HEK293 (cell line): ENCODE measurements around the gene INPP5A.

Experiments used
- ATF2 ChIP-seq: fragments of 450-650 bp; formaldehyde crosslinking; IDR thresholded peaks from 2 replicates; pipeline ENCODE4 v1.5.1; 2016; ENCODE audit warnings: missing biosample characterization, missing genetic modification characterization, low read depth
- HOXC10 ChIP-seq: sonication (generic); formaldehyde crosslinking; IDR thresholded peaks from 2 replicates; pipeline ENCODE4 v1.8.1; 2023; ENCODE audit warnings: mild to moderate bottlenecking, missing genetic modification reagents
- INSM2 ChIP-seq: fragments of 450-650 bp; formaldehyde crosslinking; IDR thresholded peaks from 2 replicates; pipeline ENCODE4 v1.5.1; 2016; ENCODE audit warnings: missing biosample characterization, missing genetic modification characterization
- KLF7 ChIP-seq: fragments of 450-650 bp; formaldehyde crosslinking; IDR thresholded peaks from 2 replicates; pipeline ENCODE4 v1.5.1; 2016; ENCODE audit warnings: missing biosample characterization, missing genetic modification characterization, borderline replicate concordance
- KLF8 ChIP-seq: fragments of 450-650 bp; formaldehyde crosslinking; IDR thresholded peaks from 2 replicates; pipeline ENCODE4 v1.5.1; 2016; ENCODE audit warnings: missing biosample characterization, missing genetic modification characterization
- MZF1 ChIP-seq: fragments of 450-650 bp; formaldehyde crosslinking; IDR thresholded peaks from 2 replicates; pipeline ENCODE4 v1.5.1; 2017; ENCODE audit warnings: missing biosample characterization, missing genetic modification characterization, borderline replicate concordance
- OVOL3 ChIP-seq: fragments of 450-650 bp; formaldehyde crosslinking; IDR thresholded peaks from 2 replicates; pipeline ENCODE4 v1.5.1; 2016; ENCODE audit warnings: missing biosample characterization, missing genetic modification characterization
- PRDM1 ChIP-seq: fragments of 450-650 bp; formaldehyde crosslinking; IDR thresholded peaks from 2 replicates; pipeline ENCODE4; 2016; ENCODE audit warnings: missing biosample characterization, missing genetic modification characterization
- SETDB1 ChIP-seq: IDR thresholded peaks from one replicate; pipeline ENCODE4 v1.6.1; 2017; ENCODE audit warnings: mild to moderate bottlenecking, low read length, moderate library complexity, mixed read lengths; ENCODE audit not compliant: insufficient read length
- ZEB2 ChIP-seq: fragments of 450-650 bp; formaldehyde crosslinking; IDR thresholded peaks from 2 replicates; pipeline ENCODE4 v1.5.1; 2016; ENCODE audit warnings: missing biosample characterization, missing genetic modification characterization
- ZNF174 ChIP-seq: fragments of 450-650 bp; formaldehyde crosslinking; IDR thresholded peaks from 2 replicates; pipeline ENCODE4 v1.5.0; 2017; ENCODE audit warnings: missing biosample characterization, mild to moderate bottlenecking, missing genetic modification characterization
- ZNF239 ChIP-seq: fragments of 450-650 bp; formaldehyde crosslinking; IDR thresholded peaks from 2 replicates; pipeline ENCODE4 v1.5.1; 2016; ENCODE audit warnings: missing biosample characterization, missing genetic modification characterization
- ZNF274 ChIP-seq, 2 experiments: fragments of 200-500 bp in 1 of 2; fragments of 450-650 bp in 1 of 2; sonication (Bioruptor generic) in 1 of 2; formaldehyde crosslinking in 1 of 2; IDR thresholded peaks; 2 replicates each; pipeline versions ENCODE4 v1.5.1 to v1.6.1; 2014 to 2016; ENCODE audit warnings: borderline replicate concordance in 1 of 2, inconsistent platforms in 1 of 2, low read length in 1 of 2, missing biosample characterization in 1 of 2, missing genetic modification characterization in 1 of 2
- ZNF449 ChIP-seq: fragments of 450-650 bp; formaldehyde crosslinking; IDR thresholded peaks from 2 replicates; pipeline ENCODE4 v1.5.1; 2017; ENCODE audit warnings: missing biosample characterization, mild to moderate bottlenecking, missing genetic modification characterization, moderate library complexity
- ZNF501 ChIP-seq: fragments of 450-650 bp; formaldehyde crosslinking; IDR thresholded peaks from 2 replicates; pipeline ENCODE4 v1.5.1; 2016; ENCODE audit warnings: missing biosample characterization, missing genetic modification characterization
- ZNF529 ChIP-seq: fragments of 450-650 bp; formaldehyde crosslinking; IDR thresholded peaks from 2 replicates; pipeline ENCODE4 v1.5.1; 2017; ENCODE audit warnings: missing genetic modification characterization, missing biosample characterization; ENCODE audit not compliant: insufficient replicate concordance
- ZNF555 ChIP-seq: fragments of 450-650 bp; formaldehyde crosslinking; conservative IDR thresholded peaks from 2 replicates; pipeline ENCODE4 v1.5.1; 2017; ENCODE audit warnings: missing biosample characterization, mild to moderate bottlenecking, missing genetic modification characterization, inconsistent platforms
- ZNF623 ChIP-seq: fragments of 450-650 bp; formaldehyde crosslinking; IDR thresholded peaks from 2 replicates; pipeline ENCODE4 v1.5.1; 2016; ENCODE audit warnings: missing biosample characterization, missing genetic modification characterization
- ZNF645 ChIP-seq: fragments of 450-650 bp; formaldehyde crosslinking; IDR thresholded peaks from 2 replicates; pipeline ENCODE4; 2016; ENCODE audit warnings: missing biosample characterization, missing genetic modification characterization
- ZNF654 ChIP-seq: fragments of 450-650 bp; formaldehyde crosslinking; IDR thresholded peaks from 2 replicates; pipeline ENCODE4 v1.5.1; 2016; ENCODE audit warnings: low read depth, missing biosample characterization, missing genetic modification characterization
- ZNF660 ChIP-seq: fragments of 450-650 bp; IDR thresholded peaks from 2 replicates; pipeline ENCODE4 v1.5.1; 2018; ENCODE audit warnings: missing biosample characterization, mild to moderate bottlenecking, missing genetic modification characterization
- ZNF76 ChIP-seq: fragments of 450-650 bp; formaldehyde crosslinking; IDR thresholded peaks from 2 replicates; pipeline ENCODE4; 2016; ENCODE audit warnings: low read depth, missing biosample characterization, missing genetic modification characterization, borderline replicate concordance
- ZSCAN30 ChIP-seq: fragments of 450-650 bp; IDR thresholded peaks from 2 replicates; pipeline ENCODE4 v1.5.1; 2018; ENCODE audit warnings: missing biosample characterization, mild to moderate bottlenecking, missing genetic modification characterization, moderate library complexity
- TF ChIP-seq, protein P1 (sequence below): fragments of 450-650 bp; formaldehyde crosslinking; IDR thresholded peaks from 2 replicates; pipeline ENCODE4 v1.5.1; 2016; ENCODE audit warnings: missing biosample characterization, missing genetic modification characterization
- TF ChIP-seq, protein P2 (sequence below): fragments of 450-650 bp; formaldehyde crosslinking; IDR thresholded peaks from 2 replicates; pipeline ENCODE4 v1.5.1; 2017; ENCODE audit warnings: missing biosample characterization, missing genetic modification characterization
- TF ChIP-seq, protein P3 (sequence below): fragments of 450-650 bp; formaldehyde crosslinking; conservative IDR thresholded peaks from 2 replicates; pipeline ENCODE4 v1.5.1; 2016; ENCODE audit warnings: low read depth, missing biosample characterization, missing genetic modification characterization

Gene INPP5A

DNA sequence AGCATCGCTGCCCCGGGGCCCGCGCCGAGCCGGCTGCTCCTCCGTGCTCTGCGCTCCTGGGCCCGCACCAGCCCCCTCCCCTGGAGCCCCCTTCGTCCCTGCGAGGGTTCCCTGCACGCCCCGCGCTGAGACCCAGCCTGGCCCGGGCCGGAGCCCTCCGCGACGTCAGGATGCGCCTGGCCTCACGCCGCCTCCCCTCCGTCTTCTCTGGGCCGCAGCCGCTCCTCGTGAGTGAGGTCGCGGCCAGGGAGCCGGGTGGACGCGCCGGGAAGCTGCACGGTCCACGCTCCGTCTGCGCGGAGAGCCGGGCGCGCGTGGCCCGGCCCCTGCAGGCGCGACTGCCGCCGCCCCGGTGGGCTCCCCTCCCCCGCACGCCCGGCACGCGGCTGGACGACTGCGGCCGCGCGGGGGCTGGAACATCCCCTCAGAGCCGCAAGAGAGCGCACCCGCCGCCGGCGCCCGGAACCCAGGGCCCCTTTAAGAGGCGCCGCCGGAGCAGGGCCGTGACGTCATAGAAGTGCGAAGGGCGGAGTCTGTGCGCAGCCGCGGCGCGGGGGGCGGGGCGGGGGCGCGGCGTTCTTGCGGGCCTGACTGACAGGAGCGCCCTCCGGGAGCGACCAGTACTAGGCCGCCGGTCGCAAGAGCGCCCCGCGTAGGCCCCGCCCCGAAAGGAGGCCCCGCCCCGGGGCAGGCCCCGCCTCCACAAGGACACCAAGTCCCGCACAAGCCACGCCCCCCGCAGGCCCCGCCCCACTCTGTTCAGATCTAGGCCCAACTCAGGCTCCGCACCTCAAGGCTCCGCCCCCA is 507 bp upstream of the INPP5A start (continued):
- no peak for TF ChIP-seq ZNF645
- TF ChIP-seq, protein P1, sequence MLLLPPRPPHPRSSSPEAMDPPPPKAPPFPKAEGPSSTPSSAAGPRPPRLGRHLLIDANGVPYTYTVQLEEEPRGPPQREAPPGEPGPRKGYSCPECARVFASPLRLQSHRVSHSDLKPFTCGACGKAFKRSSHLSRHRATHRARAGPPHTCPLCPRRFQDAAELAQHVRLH (tag by site-specific recombination) = no peak
- TF ChIP-seq ZSCAN30 = peak; percentile 72; the same call in 1 of the 2 replicates
- no peak for TF ChIP-seq ZNF555 (tag by site-specific recombination)
- TF ChIP-seq ZNF623 = no peak
- no peak for TF ChIP-seq MZF1
- TF ChIP-seq, protein P2, sequence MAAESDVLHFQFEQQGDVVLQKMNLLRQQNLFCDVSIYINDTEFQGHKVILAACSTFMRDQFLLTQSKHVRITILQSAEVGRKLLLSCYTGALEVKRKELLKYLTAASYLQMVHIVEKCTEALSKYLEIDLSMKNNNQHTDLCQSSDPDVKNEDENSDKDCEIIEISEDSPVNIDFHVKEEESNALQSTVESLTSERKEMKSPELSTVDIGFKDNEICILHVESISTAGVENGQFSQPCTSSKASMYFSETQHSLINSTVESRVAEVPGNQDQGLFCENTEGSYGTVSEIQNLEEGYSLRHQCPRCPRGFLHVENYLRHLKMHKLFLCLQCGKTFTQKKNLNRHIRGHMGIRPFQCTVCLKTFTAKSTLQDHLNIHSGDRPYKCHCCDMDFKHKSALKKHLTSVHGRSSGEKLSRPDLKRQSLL = peak; percentile 19; the same call in 1 of the 2 replicates
- no peak for TF ChIP-seq ZNF501 (tag by site-specific recombination)
- no peak for TF ChIP-seq ZEB2
- no peak for TF ChIP-seq ZNF449 (tag by site-specific recombination)
- peak; percentile 94 for TF ChIP-seq KLF8 (tag by site-specific recombination)
- no peak for TF ChIP-seq ZNF529 (tag by site-specific recombination)
- 0 out of 2 replicates have a peak, but pooled peaks have one; percentile 45 for TF ChIP-seq ZNF76 (tag by site-specific recombination)
- no peak for TF ChIP-seq PRDM1 (tag by site-specific recombination)
- no peak for TF ChIP-seq INSM2 (tag by site-specific recombination)
- TF ChIP-seq ZNF274 (IDR thresholded peaks at IDR 0.05; ENCODE audit: low read length) = no peak
- no peak for TF ChIP-seq ZNF274 (tag by site-specific recombination; IDR thresholded peaks at IDR 0.05; ENCODE audit: borderline replicate concordance)
- TF ChIP-seq OVOL3 = no peak
- no peak for TF ChIP-seq SETDB1
- peak; percentile 96 for TF ChIP-seq ATF2 (tag by site-specific recombination)
- TF ChIP-seq ZNF660 (tag by site-specific recombination) = 0 out of 2 replicates have a peak, but pooled peaks have one; percentile 9
- TF ChIP-seq KLF7 (tag by site-specific recombination) = no peak
- TF ChIP-seq, protein P3, sequence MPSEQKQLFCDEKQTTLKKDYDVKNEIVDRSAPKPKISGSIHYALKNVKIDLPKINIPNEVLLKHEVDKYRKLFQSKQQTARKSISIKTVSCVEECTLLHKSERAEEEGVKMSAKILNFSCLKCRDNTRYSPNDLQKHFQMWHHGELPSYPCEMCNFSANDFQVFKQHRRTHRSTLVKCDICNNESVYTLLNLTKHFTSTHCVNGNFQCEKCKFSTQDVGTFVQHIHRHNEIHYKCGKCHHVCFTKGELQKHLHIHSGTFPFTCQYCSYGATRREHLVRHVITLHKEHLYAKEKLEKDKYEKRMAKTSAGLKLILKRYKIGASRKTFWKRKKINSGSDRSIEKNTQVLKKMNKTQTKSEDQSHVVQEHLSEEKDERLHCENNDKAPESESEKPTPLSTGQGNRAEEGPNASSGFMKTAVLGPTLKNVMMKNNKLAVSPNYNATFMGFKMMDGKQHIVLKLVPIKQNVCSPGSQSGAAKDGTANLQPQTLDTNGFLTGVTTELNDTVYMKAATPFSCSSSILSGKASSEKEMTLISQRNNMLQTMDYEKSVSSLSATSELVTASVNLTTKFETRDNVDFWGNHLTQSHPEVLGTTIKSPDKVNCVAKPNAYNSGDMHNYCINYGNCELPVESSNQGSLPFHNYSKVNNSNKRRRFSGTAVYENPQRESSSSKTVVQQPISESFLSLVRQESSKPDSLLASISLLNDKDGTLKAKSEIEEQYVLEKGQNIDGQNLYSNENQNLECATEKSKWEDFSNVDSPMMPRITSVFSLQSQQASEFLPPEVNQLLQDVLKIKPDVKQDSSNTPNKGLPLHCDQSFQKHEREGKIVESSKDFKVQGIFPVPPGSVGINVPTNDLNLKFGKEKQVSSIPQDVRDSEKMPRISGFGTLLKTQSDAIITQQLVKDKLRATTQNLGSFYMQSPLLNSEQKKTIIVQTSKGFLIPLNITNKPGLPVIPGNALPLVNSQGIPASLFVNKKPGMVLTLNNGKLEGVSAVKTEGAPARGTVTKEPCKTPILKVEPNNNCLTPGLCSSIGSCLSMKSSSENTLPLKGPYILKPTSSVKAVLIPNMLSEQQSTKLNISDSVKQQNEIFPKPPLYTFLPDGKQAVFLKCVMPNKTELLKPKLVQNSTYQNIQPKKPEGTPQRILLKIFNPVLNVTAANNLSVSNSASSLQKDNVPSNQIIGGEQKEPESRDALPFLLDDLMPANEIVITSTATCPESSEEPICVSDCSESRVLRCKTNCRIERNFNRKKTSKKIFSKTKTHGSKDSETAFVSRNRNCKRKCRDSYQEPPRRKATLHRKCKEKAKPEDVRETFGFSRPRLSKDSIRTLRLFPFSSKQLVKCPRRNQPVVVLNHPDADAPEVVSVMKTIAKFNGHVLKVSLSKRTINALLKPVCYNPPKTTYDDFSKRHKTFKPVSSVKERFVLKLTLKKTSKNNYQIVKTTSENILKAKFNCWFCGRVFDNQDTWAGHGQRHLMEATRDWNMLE = no peak
- no peak; the same call in 1 of the 2 replicates for TF ChIP-seq HOXC10 (CRISPR knock-in tag)
- TF ChIP-seq ZNF239 (tag by site-specific recombination) = no peak
- TF ChIP-seq ZNF174 (tag by site-specific recombination) = no peak
- TF ChIP-seq ZNF654 (tag by site-specific recombination) = no peak
